Body of pancreas (tissue), 4 donors: ENCODE results near the gene SEMA4D.

Experiments
- CTCF ChIP-seq, 7 experiments: fragments of 450-650 bp in 4 of 7; fragments of 200-600 bp in 3 of 7; sonication (generic) in 3 of 7; IDR thresholded peaks; one replicate each; pipeline ENCODE4 v1.5.1; 2016 to 2019; ENCODE audit warnings: antibody characterized with exemption in 7 of 7
- POLR2A ChIP-seq, 3 donors: fragments of 450-650 bp; IDR thresholded peaks; one replicate each; pipeline ENCODE4 v1.6.1; 2016; ENCODE audit warnings: antibody characterized with exemption in 3 of 3, mild to moderate bottlenecking in 2 of 3

GRCh38 chr9:89512382-89512781 lies 14.5 kb upstream of the SEMA4D start:
- TF ChIP-seq CTCF (IDR thresholded peaks at IDR 0.05), result no peak
- TF ChIP-seq POLR2A (IDR thresholded peaks at IDR 0.05), result no peak
